IMR-90 (cell line): ENCODE results near the gene ZNF609. TPM values are rescaled to one million over a fixed set of nuclear protein-coding genes. Genes with fewer than 3 reads are reported as not detected.

ENCODE experiments used
- ATAC-seq: fragments of 200-7000 bp; cut with Tn5 transposase; 2 replicates; pipeline ENCODE4 v1.9.1; 2020; ENCODE audit warnings: low read depth, mild to moderate bottlenecking, moderate library complexity
- BruUV-seq: library from RNA; stranded (reverse); fragments of 400-500 nt; replicated peaks from 2 replicates; lab custom pipeline; 2021; lab: Mats Ljungman, UMichigan
- CTCF ChIA-PET: fragments of 300-600 bp; formaldehyde crosslinking; extraction: SDS; loops from one replicate; lab custom pipeline; 2021; ENCODE audit warnings: antibody characterized with exemption; lab: Yijun Ruan, JAX
- POLR2A ChIA-PET: fragments of 300-600 bp; sonication (Branson Sonifier 250); formaldehyde crosslinking; loops from one replicate; lab custom pipeline; 2022; ENCODE audit warnings: antibody characterized with exemption; ENCODE audit not compliant: unreplicated experiment; lab: Charles Lee
- DNase-seq: peaks from one replicate; pipeline ENCODE4 v3.0.0; 2013
- H2AFZ ChIP-seq: replicated peaks from 2 replicates; pipeline ENCODE3; 2013; ENCODE audit warnings: low read length, mild to moderate bottlenecking; ENCODE audit not compliant: poor library complexity
- H2AK5ac ChIP-seq: 2 replicates; pipeline ENCODE4 v1.6.1; 2013; ENCODE audit warnings: low read depth, low read length, inconsistent platforms
- H2AK9ac ChIP-seq: replicated peaks from 2 replicates; pipeline ENCODE3; 2013; ENCODE audit warnings: mild to moderate bottlenecking, low read depth, low read length, moderate library complexity; ENCODE audit not compliant: poor library complexity
- H2BK120ac ChIP-seq: 2 replicates; pipeline ENCODE4 v1.6.1; 2013; ENCODE audit warnings: low read depth, low read length, inconsistent platforms
- H2BK15ac ChIP-seq: 3 replicates; pipeline ENCODE4 v1.6.1; 2013; ENCODE audit warnings: low read depth, low read length, inconsistent platforms
- H2BK20ac ChIP-seq: 2 replicates; pipeline ENCODE4 v1.6.1; 2013; ENCODE audit warnings: low read depth, mild to moderate bottlenecking, inconsistent platforms, low read length, moderate library complexity
- H2BK5ac ChIP-seq: 2 replicates; pipeline ENCODE4 v1.6.1; 2013; ENCODE audit warnings: mild to moderate bottlenecking, low read depth, low read length, inconsistent platforms; ENCODE audit not compliant: poor library complexity, severe bottlenecking
- H3K14ac ChIP-seq: replicated peaks from 2 replicates; pipeline ENCODE4 v1.6.1; 2013; ENCODE audit warnings: low read depth, low read length, inconsistent platforms
- H3K18ac ChIP-seq: 2 replicates; pipeline ENCODE4 v1.6.1; 2013; ENCODE audit warnings: low read depth, low read length, control low read depth
- H3K23ac ChIP-seq: 2 replicates; pipeline ENCODE4 v1.6.1; 2013; ENCODE audit warnings: low read depth, low read length, inconsistent platforms
- H3K27ac ChIP-seq: 2 replicates; pipeline ENCODE4 v1.5.1; 2013; ENCODE audit warnings: mild to moderate bottlenecking, control low read depth, low read length; ENCODE audit not compliant: insufficient read depth
- H3K27me3 ChIP-seq: 2 replicates; pipeline ENCODE4 v1.6.1; 2013; ENCODE audit warnings: low read length; ENCODE audit not compliant: control insufficient read depth, insufficient read depth
- H3K36me3 ChIP-seq: 2 replicates; pipeline ENCODE4 v1.6.1; 2013; ENCODE audit warnings: low read length, mixed read lengths; ENCODE audit not compliant: control insufficient read depth, insufficient read depth
- H3K4ac ChIP-seq: 2 replicates; pipeline ENCODE4 v1.6.1; 2013; ENCODE audit warnings: low read depth, low read length, inconsistent platforms
- H3K4me1 ChIP-seq: 2 replicates; pipeline ENCODE4 v1.6.1; 2013; ENCODE audit warnings: low read length, mixed read lengths; ENCODE audit not compliant: control insufficient read depth, insufficient read depth
- H3K4me2 ChIP-seq: 2 replicates; pipeline ENCODE4 v1.6.1; 2013; ENCODE audit warnings: low read depth, mild to moderate bottlenecking, control low read depth, low read length, moderate library complexity
- H3K4me3 ChIP-seq: 2 replicates; pipeline ENCODE4 v1.5.1; 2013; ENCODE audit warnings: low read depth, mild to moderate bottlenecking, control low read depth, low read length, moderate library complexity; ENCODE audit not compliant: insufficient read depth
- H3K56ac ChIP-seq: 2 replicates; pipeline ENCODE4 v1.6.1; 2013; ENCODE audit warnings: low read length, inconsistent platforms; ENCODE audit not compliant: insufficient read depth; ENCODE audit errors: extremely low read depth
- H3K79me1 ChIP-seq, 2 experiments: 2 replicates each; pipeline ENCODE4 v1.6.1; 2013; ENCODE audit warnings: low read length in 2 of 2, inconsistent platforms in 1 of 2, low read depth in 1 of 2
- H3K9ac ChIP-seq: 2 replicates; pipeline ENCODE4 v1.6.1; 2013; ENCODE audit warnings: low read depth, low read length, control low read depth
- H3K9me1 ChIP-seq: 2 replicates; pipeline ENCODE4 v1.6.1; 2013; ENCODE audit warnings: low read length, inconsistent platforms; ENCODE audit not compliant: insufficient read depth
- H3K9me3 ChIP-seq: 2 replicates; pipeline ENCODE4 v1.6.1; 2013; ENCODE audit warnings: low read length; ENCODE audit not compliant: control insufficient read depth, insufficient read depth
- H4K20me1 ChIP-seq: 2 replicates; pipeline ENCODE4 v1.6.1; 2013; ENCODE audit warnings: low read length, inconsistent platforms; ENCODE audit not compliant: insufficient read depth
- H4K5ac ChIP-seq: 2 replicates; pipeline ENCODE4 v1.6.1; 2013; ENCODE audit warnings: mild to moderate bottlenecking, low read depth, low read length, control low read depth
- H4K8ac ChIP-seq, 2 experiments: 2 replicates each; pipeline ENCODE4 v1.6.1; 2013; ENCODE audit warnings: low read depth in 2 of 2, low read length in 2 of 2, control low read depth in 1 of 2, inconsistent platforms in 1 of 2
- H4K91ac ChIP-seq: 2 replicates; pipeline ENCODE4 v1.6.1; 2013; ENCODE audit warnings: low read depth, low read length, inconsistent platforms; ENCODE audit not compliant: insufficient read depth
- BHLHE40 ChIP-seq: fragments of 150-350 bp; IDR thresholded peaks from 2 replicates; pipeline ENCODE4 v1.6.1; 2016; ENCODE audit warnings: mild to moderate bottlenecking, low read depth, low read length
- CHD1 ChIP-seq: IDR thresholded peaks from 2 replicates; pipeline ENCODE4 v1.6.1; 2012; ENCODE audit warnings: low read depth, low read length, improper control_type of control experiment
- RAD21 ChIP-seq: IDR thresholded peaks from 2 replicates; pipeline ENCODE4 v1.6.1; 2012; ENCODE audit warnings: low read length, improper control_type of control experiment
- RFX5 ChIP-seq: IDR thresholded peaks from 2 replicates; pipeline ENCODE4 v1.8.0; 2012; ENCODE audit warnings: low read depth, mild to moderate bottlenecking, low read length, moderate library complexity
- WGBS, 2 experiments: methylation state at CpG; one replicate each; pipeline versions ENCODE4 v1.1.5 to v1.1.7; 2013; ENCODE audit warnings: missing lambda C conversion rate in 2 of 2; ENCODE audit not compliant: insufficient read length in 1 of 2; ENCODE audit errors: extremely low coverage in 2 of 2; 5-methylcytosine and 5-hydroxymethylcytosine counted together
- dilution Hi-C: fragments of 300-500 bp; cut with HindIII; formaldehyde crosslinking; loops from one replicate; pipeline ENCODE4 v1.14.3; 2018; ENCODE audit warnings: low sequenced_read_pairs; ENCODE audit not compliant: unreplicated experiment
- in situ Hi-C: fragments of 300-500 bp; cut with MboI; formaldehyde crosslinking; loops from 3 replicates; pipeline ENCODE4 v1.14.3; 2019; ENCODE audit warnings: low sequenced_read_pairs, inconsistent platforms, mixed read lengths
- intact Hi-C: fragments of 100-400 bp; cut with micrococcal nuclease; formaldehyde crosslinking; loops from 2 replicates; pipeline ENCODE4 v1.10.0; 2022
- polyA plus RNA-seq, 3 experiments: library from polyadenylated mRNA; depleted of rRNA; stranded (reverse); fragments of >200 nt; gene quantifications; 2 replicates each; pipeline ENCODE4 v1.2.3, GENCODE V29; 2012; ENCODE audit warnings: low replicate concordance in 1 of 3
- total RNA-seq: library from RNA; depleted of rRNA; stranded (reverse); fragments of >200 nt; gene quantifications from 2 replicates; pipeline ENCODE4 v1.2.3, GENCODE V29; 2012
- TF ChIP-seq, protein P1 (sequence below): fragments of 150-350 bp; IDR thresholded peaks from 2 replicates; pipeline ENCODE4 v1.6.1; 2016; ENCODE audit warnings: low read depth, mild to moderate bottlenecking, low read length, moderate library complexity, borderline replicate concordance

The ZNF609 gene
- total and polyA plus RNA-seq, 2 of the 4 experiments (the other 2 are of a cell fraction) = 10.4 to 12.5 TPM

DNA sequence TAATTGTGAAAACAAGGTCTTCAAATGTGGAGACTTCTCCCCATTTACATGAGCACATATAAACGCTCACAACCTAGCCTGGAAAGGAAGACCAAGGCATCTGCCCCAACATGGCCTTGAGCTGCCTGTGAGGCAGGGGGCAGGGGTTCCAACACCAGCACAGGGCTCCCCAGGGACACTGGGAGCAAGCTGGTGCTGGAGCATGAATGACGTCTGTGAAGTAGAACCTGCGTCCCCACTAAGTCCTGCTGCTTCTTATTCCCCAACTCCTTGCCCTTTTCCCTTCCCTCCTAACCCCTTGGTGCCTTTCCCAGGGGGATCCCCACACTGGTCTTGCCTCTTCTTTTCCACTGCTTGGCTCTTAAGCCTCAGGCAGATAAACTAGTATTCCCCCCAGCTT, 221.9 kb downstream of the ZNF609 start (continued):
- TF ChIP-seq, protein P1, sequence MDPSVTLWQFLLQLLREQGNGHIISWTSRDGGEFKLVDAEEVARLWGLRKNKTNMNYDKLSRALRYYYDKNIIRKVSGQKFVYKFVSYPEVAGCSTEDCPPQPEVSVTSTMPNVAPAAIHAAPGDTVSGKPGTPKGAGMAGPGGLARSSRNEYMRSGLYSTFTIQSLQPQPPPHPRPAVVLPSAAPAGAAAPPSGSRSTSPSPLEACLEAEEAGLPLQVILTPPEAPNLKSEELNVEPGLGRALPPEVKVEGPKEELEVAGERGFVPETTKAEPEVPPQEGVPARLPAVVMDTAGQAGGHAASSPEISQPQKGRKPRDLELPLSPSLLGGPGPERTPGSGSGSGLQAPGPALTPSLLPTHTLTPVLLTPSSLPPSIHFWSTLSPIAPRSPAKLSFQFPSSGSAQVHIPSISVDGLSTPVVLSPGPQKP = no peak
- no peak for TF ChIP-seq RAD21
- TF ChIP-seq BHLHE40 = no peak
- TF ChIP-seq RFX5 = no peak

DNA sequence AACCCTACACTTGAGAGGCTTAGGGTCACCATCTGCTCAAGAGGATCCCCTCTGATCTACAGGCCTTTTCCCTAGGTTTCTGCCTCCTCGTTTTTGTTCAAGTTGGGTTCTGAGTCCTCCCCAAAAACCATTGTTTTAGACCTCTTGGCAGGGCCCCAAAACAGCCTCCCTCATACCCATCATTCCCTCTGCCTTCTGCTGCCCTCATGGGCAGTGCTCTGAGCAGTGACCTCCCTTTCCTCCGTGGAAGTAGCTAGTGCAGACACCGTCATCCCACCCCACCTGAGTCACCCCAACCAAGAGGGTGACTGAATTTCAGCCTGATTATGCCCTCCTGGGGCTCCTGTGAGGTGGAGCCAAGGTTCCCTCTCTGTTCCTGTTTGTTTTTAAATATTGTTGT, 223.0 kb downstream of the ZNF609 start:
- Histone ChIP-seq H4K5ac (no peak overlapping the region), H3K56ac (no peak overlapping the region), H3K18ac (no peak overlapping the region), H3K9ac (no peak overlapping the region), H3K9me1 (0 out of 2 replicates have a peak, but pooled peaks cover under 1% of the 10 kb centered on the region), H4K20me1 (no peaks in the 10 kb centered on the region), H3K9me3 (no peaks in the 10 kb centered on the region), H3K4me3 (no peak overlapping the region), H3K36me3 (peaks cover 70% of the 10 kb centered on the region), H4K91ac (no peak overlapping the region), H3K4me1 (peaks cover under 1% of the 10 kb centered on the region; the same call in 1 of the 2 replicates), H3K27me3 (no peaks in the 10 kb centered on the region), H2AK9ac (no peak overlapping the region), H3K4ac (no peak overlapping the region), H2AFZ (no peak overlapping the region), H2BK120ac (no peak overlapping the region), H2AK5ac (no peak overlapping the region), H3K23ac (no peak overlapping the region), H2BK15ac (no peak overlapping the region), H2BK5ac (no peak overlapping the region), H3K27ac (no peak overlapping the region), H3K79me1 (peaks cover 16 to 27% of the 10 kb centered on the region in 2 experiments), H3K14ac (no peak overlapping the region), H3K4me2 (no peak overlapping the region), H4K8ac (no peak overlapping the region), H2BK20ac (no peak overlapping the region)
- TF ChIP-seq CHD1 = no peak
- TF ChIP-seq, protein P1 = no peak
- ChIA-PET POLR2A (no interaction called here), CTCF (interaction anchor here (0.6 kb wide), 1 partner anchor 214 kb away, joined by 3 read pairs; no protein-coding TSS in a partner anchor)
- ATAC-seq = no peak
- in situ Hi-C loops (loop anchor here (5.0 kb wide), 1 partner anchor 44 kb away; no protein-coding TSS in a partner anchor), intact Hi-C loops (no loop called here), dilution Hi-C loops (no loop called here)
- no peak for DNase-seq
- no TSS peak for BruUV-seq
- WGBS, 2 experiments = 33% methylated on average over 1 of the region's 3 CpGs; no CpG with 5 or more reads in 1 of the 2 experiments
